ENCODE data around the gene BLOC1S1.

BLOC1S1 gene

DNA sequence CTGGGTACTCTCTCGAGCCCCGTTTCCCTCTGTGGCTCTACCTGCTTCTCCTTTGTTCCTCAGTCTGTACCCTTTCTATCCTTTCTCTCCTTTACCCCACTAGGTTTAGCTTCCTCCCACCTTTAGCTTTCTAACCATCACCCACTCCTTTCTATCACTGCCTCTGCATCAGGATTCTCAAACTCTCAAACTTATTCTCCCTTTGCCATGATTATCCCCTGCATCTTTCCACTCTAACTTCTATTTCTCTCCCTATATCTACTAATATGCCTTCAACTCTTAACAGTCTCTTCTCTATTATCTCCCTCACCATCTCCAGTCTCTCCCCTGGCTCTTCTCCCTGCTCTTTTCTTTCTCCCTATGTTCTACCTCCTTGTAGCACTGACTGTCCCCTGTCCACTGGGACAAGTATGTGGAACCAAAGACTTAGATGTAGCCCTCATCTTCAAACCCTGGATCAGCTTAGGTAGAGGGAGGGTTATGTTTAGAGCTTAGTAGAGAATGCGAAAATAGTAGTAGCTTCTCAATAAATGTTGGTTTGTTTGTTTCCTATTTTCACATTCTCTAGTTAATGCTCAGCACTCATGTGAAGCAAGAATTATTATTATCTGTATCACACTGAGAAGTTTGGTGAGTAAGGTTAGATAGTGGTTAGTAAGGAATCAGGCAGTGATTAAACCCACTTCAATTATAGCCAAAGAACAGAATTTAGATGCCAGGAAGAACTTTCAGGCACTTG is 30.5 kb downstream of the BLOC1S1 start:
- no peak overlapping the region for H2BK5ac ChIP-seq (ENCODE audit: low read depth, low read length, poor library complexity, severe bottlenecking)
- peak overlapping the region; percentile 36 for H3K9ac ChIP-seq (ENCODE audit: low read length)
- no peak overlapping the region for H3K4me2 ChIP-seq (ENCODE audit: low read length, poor library complexity, severe bottlenecking)
- H2AFZ ChIP-seq (ENCODE audit: low read depth, low read length): no peak overlapping the region
- H4K91ac ChIP-seq (ENCODE audit: low read length): no peak overlapping the region
- 3% methylated on average over 2 of the region's 3 CpGs for WGBS
- H2BK15ac ChIP-seq (ENCODE audit: low read depth, poor library complexity, severe bottlenecking): no peak overlapping the region
- no peak overlapping the region for H3K4me3 ChIP-seq (ENCODE audit: insufficient read depth in 1 of 2, low read depth in 1 of 2, low read length in 2 of 2)
- H2BK120ac ChIP-seq (ENCODE audit: low read depth, low read length): no peak overlapping the region
- no peaks in the 10 kb centered on the region for H3K27me3 ChIP-seq (ENCODE audit: control insufficient read depth in 1 of 2, insufficient read depth in 1 of 2, low read length in 2 of 2)
- DNase-seq: no peak
- no peak overlapping the region for H3K14ac ChIP-seq (ENCODE audit: low read length in 2 of 2)
- H3K36me3 ChIP-seq (ENCODE audit: control insufficient read depth in 1 of 2, insufficient read depth in 2 of 2, low read depth in 1 of 2, low read length in 2 of 2): peaks cover 24 to 27% of the 10 kb centered on the region in 2 experiments
- no peak overlapping the region for H3K27ac ChIP-seq (ENCODE audit: low read length, poor library complexity, severe bottlenecking)
- peak overlapping the region; percentile 27 for H4K8ac ChIP-seq (ENCODE audit: low read length)
- no peaks in the 10 kb centered on the region for H3K9me3 ChIP-seq (ENCODE audit: control insufficient read depth, low read length)
- no peak overlapping the region for H3K4ac ChIP-seq (ENCODE audit: low read depth in 1 of 2, low read length in 2 of 2)
- no peak overlapping the region for H2AK5ac ChIP-seq (ENCODE audit: low read length, severe bottlenecking)
- peaks cover 22% of the 10 kb centered on the region for H3K4me1 ChIP-seq (ENCODE audit: control insufficient read depth, insufficient read depth, low read depth, low read length)
- no peak overlapping the region for H3K23ac ChIP-seq (ENCODE audit: low read length in 2 of 2)
- peak overlapping the region in 1 of 2 experiments; percentile 29 for H2BK12ac ChIP-seq (ENCODE audit: low read length in 2 of 2)
- peaks cover 17% of the 10 kb centered on the region for H3K79me1 ChIP-seq (replicated peaks; ENCODE audit: low read length, poor library complexity, severe bottlenecking)
- H3K18ac ChIP-seq (ENCODE audit: low read depth in 1 of 2, low read length in 2 of 2): peak overlapping the region in 1 of 2 experiments; percentile 58

DNA sequence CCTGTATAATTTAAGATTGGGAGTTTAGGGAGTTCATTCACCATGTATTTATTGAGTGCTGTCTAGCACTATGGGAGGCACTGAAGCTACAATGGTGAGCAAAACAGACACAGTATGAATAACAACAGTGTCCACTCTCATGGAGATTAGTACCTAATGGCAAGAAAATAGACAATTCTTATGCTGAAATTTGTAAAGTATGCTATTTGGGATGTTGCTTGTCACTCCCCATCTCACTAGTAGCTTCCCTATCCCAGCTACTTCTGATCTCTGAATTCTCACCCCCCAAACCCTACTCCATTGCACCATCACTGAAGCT is 31.0 kb downstream of the BLOC1S1 start:
- H2BK120ac ChIP-seq (ENCODE audit: low read depth, low read length): no peak overlapping the region
- H3K4me1 ChIP-seq (ENCODE audit: control insufficient read depth, insufficient read depth, low read depth, low read length): peaks cover 20% of the 10 kb centered on the region
- no peak overlapping the region for H3K4me3 ChIP-seq (ENCODE audit: insufficient read depth in 1 of 2, low read depth in 1 of 2, low read length in 2 of 2)
- no peak overlapping the region for H3K23ac ChIP-seq (ENCODE audit: low read length in 2 of 2)
- no peak for DNase-seq
- no peaks in the 10 kb centered on the region for H3K9me3 ChIP-seq (ENCODE audit: control insufficient read depth, low read length)
- H3K79me1 ChIP-seq (replicated peaks; ENCODE audit: low read length, poor library complexity, severe bottlenecking): peaks cover 20% of the 10 kb centered on the region
- peaks cover 30 to 32% of the 10 kb centered on the region in 2 experiments for H3K36me3 ChIP-seq (ENCODE audit: control insufficient read depth in 1 of 2, insufficient read depth in 2 of 2, low read depth in 1 of 2, low read length in 2 of 2)
- H3K27me3 ChIP-seq (ENCODE audit: control insufficient read depth in 1 of 2, insufficient read depth in 1 of 2, low read length in 2 of 2): no peaks in the 10 kb centered on the region
- no peak overlapping the region for H2BK15ac ChIP-seq (ENCODE audit: low read depth, poor library complexity, severe bottlenecking)
- H3K18ac ChIP-seq (ENCODE audit: low read depth in 1 of 2, low read length in 2 of 2): no peak overlapping the region
- no peak overlapping the region for H2AK5ac ChIP-seq (ENCODE audit: low read length, severe bottlenecking)
- H2BK12ac ChIP-seq (ENCODE audit: low read length in 2 of 2): no peak overlapping the region
- no peak overlapping the region for H3K9ac ChIP-seq (ENCODE audit: low read length)
- no peak overlapping the region for H3K14ac ChIP-seq (ENCODE audit: low read length in 2 of 2)
- H3K4ac ChIP-seq (ENCODE audit: low read depth in 1 of 2, low read length in 2 of 2): no peak overlapping the region
- no peak overlapping the region for H3K4me2 ChIP-seq (ENCODE audit: low read length, poor library complexity, severe bottlenecking)
- H2AFZ ChIP-seq (ENCODE audit: low read depth, low read length): no peak overlapping the region
- H2BK5ac ChIP-seq (ENCODE audit: low read depth, low read length, poor library complexity, severe bottlenecking): no peak overlapping the region
- H4K8ac ChIP-seq (ENCODE audit: low read length): no peak overlapping the region
- H4K91ac ChIP-seq (ENCODE audit: low read length): no peak overlapping the region
- no peak overlapping the region for H3K27ac ChIP-seq (ENCODE audit: low read length, poor library complexity, severe bottlenecking)

DNA sequence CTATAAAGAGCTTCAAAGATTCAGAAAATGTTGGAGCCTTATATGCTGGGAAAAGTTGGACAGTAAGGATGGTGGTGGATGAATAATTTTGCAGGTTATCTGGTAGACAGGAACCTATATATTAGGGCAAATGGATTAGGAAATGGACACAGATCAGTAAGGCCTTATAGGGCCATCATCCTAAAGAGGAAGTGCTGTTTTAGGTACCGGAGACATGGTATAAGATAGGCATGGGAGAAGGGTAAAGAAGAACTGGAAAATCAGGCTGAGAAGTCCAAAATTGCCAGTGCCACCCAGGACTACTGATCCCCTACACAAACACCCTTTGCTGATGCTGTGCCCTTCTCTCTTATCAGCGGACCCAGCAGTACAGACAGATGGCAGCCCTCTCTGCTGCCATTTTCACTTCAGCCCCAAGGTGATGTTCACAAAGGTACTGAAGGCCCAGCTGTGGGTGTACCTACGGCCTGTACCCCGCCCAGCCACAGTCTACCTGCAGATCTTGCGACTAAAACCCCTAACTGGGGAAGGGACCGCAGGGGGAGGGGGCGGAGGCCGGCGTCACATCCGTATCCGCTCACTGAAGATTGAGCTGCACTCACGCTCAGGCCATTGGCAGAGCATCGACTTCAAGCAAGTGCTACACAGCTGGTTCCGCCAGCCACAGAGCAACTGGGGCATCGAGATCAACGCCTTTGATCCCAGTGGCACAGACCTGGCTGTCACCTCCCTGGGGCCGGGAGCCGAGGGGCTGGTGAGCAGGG is 32.6 kb downstream of the BLOC1S1 start:
- no peak overlapping the region for H2BK12ac ChIP-seq (ENCODE audit: low read length in 2 of 2)
- no peak overlapping the region for H3K4me3 ChIP-seq (ENCODE audit: insufficient read depth in 1 of 2, low read depth in 1 of 2, low read length in 2 of 2)
- peaks cover 38 to 47% of the 10 kb centered on the region in 2 experiments for H3K36me3 ChIP-seq (ENCODE audit: control insufficient read depth in 1 of 2, insufficient read depth in 2 of 2, low read depth in 1 of 2, low read length in 2 of 2)
- H3K18ac ChIP-seq (ENCODE audit: low read depth in 1 of 2, low read length in 2 of 2): no peak overlapping the region
- 95% methylated on average over 18 of the region's 18 CpGs for WGBS
- no peak overlapping the region for H3K14ac ChIP-seq (ENCODE audit: low read length in 2 of 2)
- H3K4me2 ChIP-seq (ENCODE audit: low read length, poor library complexity, severe bottlenecking): no peak overlapping the region
- no peak overlapping the region for H2BK120ac ChIP-seq (ENCODE audit: low read depth, low read length)
- H2AFZ ChIP-seq (ENCODE audit: low read depth, low read length): no peak overlapping the region
- no peaks in the 10 kb centered on the region for H3K27me3 ChIP-seq (ENCODE audit: control insufficient read depth in 1 of 2, insufficient read depth in 1 of 2, low read length in 2 of 2)
- no peaks in the 10 kb centered on the region for H3K9me3 ChIP-seq (ENCODE audit: control insufficient read depth, low read length)
- H3K9ac ChIP-seq (ENCODE audit: low read length): no peak overlapping the region
- no peak for DNase-seq
- no peak overlapping the region for H4K8ac ChIP-seq (ENCODE audit: low read length)
- no peak overlapping the region for H3K27ac ChIP-seq (ENCODE audit: low read length, poor library complexity, severe bottlenecking)
- H2BK5ac ChIP-seq (ENCODE audit: low read depth, low read length, poor library complexity, severe bottlenecking): no peak overlapping the region
- H3K23ac ChIP-seq (ENCODE audit: low read length in 2 of 2): peak overlapping the region in 1 of 2 experiments; percentile 54
- peaks cover 25% of the 10 kb centered on the region for H3K79me1 ChIP-seq (replicated peaks; ENCODE audit: low read length, poor library complexity, severe bottlenecking)
- no peak overlapping the region for H2AK5ac ChIP-seq (ENCODE audit: low read length, severe bottlenecking)
- H2BK15ac ChIP-seq (ENCODE audit: low read depth, poor library complexity, severe bottlenecking): no peak overlapping the region
- peaks cover 16% of the 10 kb centered on the region for H3K4me1 ChIP-seq (ENCODE audit: control insufficient read depth, insufficient read depth, low read depth, low read length)
- no peak overlapping the region for H4K91ac ChIP-seq (ENCODE audit: low read length)
- no peak overlapping the region for H3K4ac ChIP-seq (ENCODE audit: low read depth in 1 of 2, low read length in 2 of 2)

DNA sequence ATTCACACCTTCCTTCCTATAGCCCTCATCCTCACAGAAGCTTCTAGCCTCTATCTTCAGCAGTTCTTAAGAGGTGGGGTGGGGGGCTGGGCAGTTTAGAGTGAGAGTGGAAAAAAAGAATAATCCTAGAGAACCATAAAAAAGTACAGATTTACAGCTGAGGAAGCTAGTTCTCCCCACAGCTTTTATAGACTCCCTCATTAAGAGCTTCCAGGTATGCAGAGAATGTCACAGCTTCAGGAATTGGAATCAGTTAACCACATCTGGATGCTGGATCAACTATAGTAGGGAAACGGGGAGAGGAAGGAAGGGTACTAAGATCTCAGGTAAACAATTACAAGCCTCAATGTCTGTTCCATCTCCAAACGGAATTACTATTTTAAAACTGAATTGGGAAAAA is 39.4 kb downstream of the BLOC1S1 start:
- H3K4me2 ChIP-seq (ENCODE audit: low read length, poor library complexity, severe bottlenecking): no peak overlapping the region
- peaks cover 50 to 94% of the 10 kb centered on the region in 2 experiments for H3K36me3 ChIP-seq (ENCODE audit: control insufficient read depth in 1 of 2, insufficient read depth in 2 of 2, low read depth in 1 of 2, low read length in 2 of 2)
- no peak overlapping the region for H2BK5ac ChIP-seq (ENCODE audit: low read depth, low read length, poor library complexity, severe bottlenecking)
- H3K79me1 ChIP-seq (replicated peaks; ENCODE audit: low read length, poor library complexity, severe bottlenecking): peaks cover 20% of the 10 kb centered on the region
- no peak overlapping the region for H3K27ac ChIP-seq (ENCODE audit: low read length, poor library complexity, severe bottlenecking)
- H3K14ac ChIP-seq (ENCODE audit: low read length in 2 of 2): no peak overlapping the region
- no peaks in the 10 kb centered on the region for H3K27me3 ChIP-seq (ENCODE audit: control insufficient read depth in 1 of 2, insufficient read depth in 1 of 2, low read length in 2 of 2)
- H3K23ac ChIP-seq (ENCODE audit: low read length in 2 of 2): no peak overlapping the region
- no peak overlapping the region for H2BK120ac ChIP-seq (ENCODE audit: low read depth, low read length)
- H4K91ac ChIP-seq (ENCODE audit: low read length): no peak overlapping the region
- H2AK5ac ChIP-seq (ENCODE audit: low read length, severe bottlenecking): no peak overlapping the region
- 50% methylated on average over 1 of the region's 2 CpGs for WGBS
- H3K4ac ChIP-seq (ENCODE audit: low read depth in 1 of 2, low read length in 2 of 2): no peak overlapping the region
- H2BK12ac ChIP-seq (ENCODE audit: low read length in 2 of 2): no peak overlapping the region
- H3K18ac ChIP-seq (ENCODE audit: low read depth in 1 of 2, low read length in 2 of 2): no peak overlapping the region
- no peak overlapping the region for H3K4me3 ChIP-seq (ENCODE audit: insufficient read depth in 1 of 2, low read depth in 1 of 2, low read length in 2 of 2)
- H3K4me1 ChIP-seq (ENCODE audit: control insufficient read depth, insufficient read depth, low read depth, low read length): no peaks in the 10 kb centered on the region
- no peak overlapping the region for H2AFZ ChIP-seq (ENCODE audit: low read depth, low read length)
- no peak overlapping the region for H3K9ac ChIP-seq (ENCODE audit: low read length)
- H3K9me3 ChIP-seq (ENCODE audit: control insufficient read depth, low read length): no peaks in the 10 kb centered on the region
- no peak overlapping the region for H4K8ac ChIP-seq (ENCODE audit: low read length)
- no peak for DNase-seq
- no peak overlapping the region for H2BK15ac ChIP-seq (ENCODE audit: low read depth, poor library complexity, severe bottlenecking)

Measured in mesenchymal stem cell (in vitro differentiated cells and primary cell).